NCI-H524 (cell line): ENCODE measurements around the gene COQ9.
A peak's percentile ranks its signal among the peaks of the same experiment; 100 is the strongest.
"Not testable (repeated sequence)": the region's sequence is repeated elsewhere in the genome, so short reads cannot be mapped to it uniquely, and the experiment has no call there.

Source experiments
- DNase-seq, 2 experiments: peaks; one replicate each; lab custom pipeline; 2025; lab: John Stamatoyannopoulos, UW

COQ9 gene

DNA sequence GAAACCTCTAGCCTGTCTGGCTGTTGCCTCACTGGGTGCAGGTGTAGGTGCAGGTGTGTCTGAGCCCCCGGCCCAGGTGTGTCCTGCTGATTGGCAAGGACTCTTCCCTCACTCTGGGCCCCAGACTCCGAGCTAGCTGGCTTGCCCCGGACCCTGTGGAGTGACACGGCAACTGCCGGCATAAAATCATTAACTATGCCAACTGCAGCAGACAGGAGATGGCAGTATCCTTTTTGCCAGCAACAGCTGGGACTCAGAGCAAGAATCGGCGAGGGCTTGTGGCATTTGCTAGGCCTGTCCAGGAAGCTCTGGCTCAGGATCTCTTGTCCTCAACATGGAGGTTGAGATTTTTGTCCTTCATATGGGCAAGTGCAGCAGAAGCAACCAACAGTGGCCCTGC lies 20.9 kb upstream of the COQ9 start:
- DNase-seq: no peak

DNA sequence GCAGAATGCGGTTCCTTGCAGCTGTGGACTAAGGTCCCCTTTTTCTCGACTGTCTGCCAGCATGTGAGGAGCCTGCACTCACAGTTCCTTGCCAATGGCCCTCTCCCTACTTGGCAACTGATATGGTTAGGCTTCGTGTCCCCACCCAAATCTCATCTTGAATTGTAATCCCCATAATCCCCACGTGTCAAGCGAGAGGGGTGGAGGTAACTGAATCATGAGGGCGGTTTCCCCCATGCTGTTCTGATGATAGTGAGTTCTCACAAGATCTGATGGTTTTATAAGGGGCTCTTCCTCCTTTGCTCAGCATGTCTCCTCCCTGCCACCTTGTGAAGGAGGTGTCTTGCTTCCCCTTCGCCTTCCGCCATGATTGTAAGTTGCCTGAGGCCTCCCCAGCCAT lies 20.0 kb upstream of the COQ9 start:
- DNase-seq: peak in 1 of 2 experiments; percentile 17

DNA sequence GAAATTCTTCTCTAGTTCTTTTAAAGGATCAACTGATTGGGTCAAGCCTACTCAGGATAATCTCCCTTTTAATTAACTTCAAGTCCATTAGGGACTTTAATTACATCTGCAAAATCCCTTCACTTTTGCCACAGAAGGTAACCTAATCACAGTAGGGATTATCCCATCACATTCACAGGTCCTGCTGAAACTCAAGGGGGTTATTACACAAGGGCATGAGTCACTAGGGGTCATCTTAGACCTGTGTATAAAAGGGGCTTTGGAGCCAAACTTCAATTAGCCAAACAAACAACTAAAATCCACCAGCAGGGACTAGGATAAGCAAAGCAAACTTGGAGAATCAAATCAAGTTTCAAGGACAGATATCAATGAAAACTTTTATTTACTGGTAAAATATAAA lies 19.5 kb upstream of the COQ9 start:
- peak; percentile 62 to 68 for DNase-seq

DNA sequence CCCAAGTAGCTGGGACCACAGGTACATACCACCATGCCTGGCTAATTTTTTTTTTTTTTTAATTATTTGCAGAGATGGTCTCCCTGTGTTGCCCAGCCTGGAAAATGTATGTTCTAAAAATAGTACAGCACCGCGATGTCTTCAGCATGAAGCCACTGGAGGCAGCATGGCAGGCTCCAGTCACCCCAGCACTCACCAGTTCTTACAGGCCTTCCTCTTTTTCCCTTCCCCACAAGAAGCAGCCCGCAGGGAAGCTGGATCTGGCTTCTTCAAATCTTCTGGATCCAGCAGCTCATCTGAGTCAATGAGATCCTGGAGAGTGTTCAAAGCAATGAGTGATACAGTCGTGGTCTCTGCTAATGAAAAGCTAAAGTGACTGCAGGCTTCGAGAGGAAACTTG lies 16.3 kb upstream of the COQ9 start:
- no peak for DNase-seq

DNA sequence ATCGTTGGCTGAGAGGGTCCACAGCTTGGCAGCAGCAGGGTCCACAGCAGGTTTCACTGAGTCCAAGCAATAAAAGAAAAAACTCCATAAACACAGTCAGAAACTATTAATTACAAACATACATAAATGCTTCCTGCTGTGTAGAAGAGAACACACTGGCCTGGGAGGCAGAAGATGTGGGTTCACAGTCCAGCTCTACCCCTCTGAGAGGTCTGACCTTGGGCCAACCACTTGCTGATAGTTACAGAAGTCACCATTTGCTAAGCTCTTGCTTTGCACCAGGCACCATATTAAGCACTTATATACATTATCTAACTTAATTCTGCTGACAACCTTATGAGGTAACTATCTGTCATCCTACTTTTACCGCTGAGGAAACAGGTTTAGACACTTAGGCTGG lies 14.8 kb upstream of the COQ9 start:
- DNase-seq: no peak

DNA sequence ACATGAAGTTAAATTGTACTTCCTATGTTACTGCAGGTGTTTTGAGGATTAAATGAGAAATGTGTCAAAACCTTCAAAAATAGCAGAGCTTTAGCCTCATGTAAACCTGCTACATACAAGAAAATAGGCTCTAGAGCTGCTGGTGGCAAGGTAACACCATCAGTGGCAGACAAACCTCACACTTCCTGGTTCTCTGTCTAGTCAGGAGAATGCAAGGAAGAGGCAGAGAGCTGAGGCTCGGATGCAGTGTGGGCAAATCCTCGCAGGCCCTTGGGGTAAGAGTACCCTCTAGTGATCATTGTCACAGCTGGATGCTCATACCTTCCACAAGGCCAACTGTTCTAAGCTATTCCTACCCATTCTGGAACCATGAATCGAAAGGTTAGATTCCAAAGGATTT lies 14.3 kb upstream of the COQ9 start:
- DNase-seq: no peak

DNA sequence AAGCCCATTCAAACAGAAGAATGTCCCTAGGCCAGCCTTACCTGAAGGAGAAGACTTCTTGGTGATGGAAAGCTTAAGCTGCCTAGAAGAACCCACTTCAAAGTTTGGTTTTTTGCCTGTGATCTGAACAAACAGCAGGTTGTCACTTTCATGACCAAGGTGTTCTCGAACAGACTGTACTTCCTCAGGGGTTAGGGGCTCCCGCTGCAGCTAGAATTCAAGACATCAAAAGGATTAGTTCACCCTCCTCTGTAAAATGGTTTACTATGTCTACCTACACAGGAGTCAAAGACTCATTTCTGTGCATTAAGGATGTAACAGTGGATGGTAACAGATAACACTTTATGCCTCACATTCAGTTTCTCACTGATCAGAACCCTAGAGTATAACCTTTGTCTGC lies 13.3 kb upstream of the COQ9 start:
- DNase-seq: no peak

DNA sequence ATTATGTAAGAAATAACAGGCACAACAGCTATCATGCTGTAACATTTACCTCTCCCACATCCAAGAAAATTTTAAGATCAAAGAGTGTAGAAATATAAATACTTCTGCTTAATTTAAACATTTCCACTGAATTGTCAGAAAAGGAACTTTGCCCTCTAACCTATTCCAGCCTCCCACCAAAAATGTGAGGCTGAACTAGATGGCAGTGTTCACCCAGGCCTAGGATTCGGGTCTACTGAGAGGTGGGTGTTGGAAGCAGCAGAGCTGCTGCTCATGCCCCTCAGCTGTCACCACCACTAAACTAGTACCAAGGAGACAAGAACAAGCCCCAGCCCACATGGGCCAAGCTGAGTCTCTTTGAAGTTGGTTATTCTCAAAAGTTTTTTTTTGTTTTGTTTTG lies 11.4 kb upstream of the COQ9 start:
- no peak for DNase-seq

DNA sequence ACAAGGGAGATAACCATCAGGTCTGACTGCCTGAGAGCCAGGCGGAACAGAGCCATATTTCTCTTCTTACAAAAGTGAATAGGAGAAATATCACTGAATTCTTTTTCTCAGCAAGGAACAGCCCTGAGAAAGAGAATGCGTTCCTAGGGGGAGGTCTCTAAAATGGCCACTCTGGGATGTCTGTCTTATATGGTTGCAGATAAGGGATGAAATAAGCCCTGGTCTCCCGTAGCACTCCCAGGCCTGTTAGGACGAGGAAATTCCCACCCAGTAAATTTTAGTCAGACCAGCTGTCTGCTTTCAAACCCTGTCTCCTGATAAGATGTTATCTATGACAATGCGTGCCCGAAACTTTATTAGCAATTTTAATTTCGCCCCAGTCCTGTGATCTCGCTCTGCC lies 7.3 kb upstream of the COQ9 start:
- not testable (repeated sequence) for DNase-seq

DNA sequence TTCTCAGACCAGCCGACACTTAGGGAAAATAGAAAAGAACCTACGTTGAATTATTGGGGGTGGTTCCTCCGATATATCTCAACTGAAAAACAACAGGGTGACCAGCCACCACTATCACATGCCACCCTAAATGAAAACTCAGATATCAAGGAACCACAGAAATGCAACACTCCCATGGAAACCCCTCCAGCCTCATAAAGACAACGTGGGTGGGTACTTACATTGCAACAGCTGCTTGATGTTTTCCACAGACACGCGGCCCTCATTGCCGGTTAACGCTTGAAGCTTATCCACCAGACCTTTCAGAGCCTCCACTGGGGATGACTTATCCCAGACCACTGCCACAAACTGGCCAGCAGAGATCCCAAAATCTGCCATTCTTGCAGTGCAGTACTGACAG lies 6.7 kb upstream of the COQ9 start:
- DNase-seq: not testable (repeated sequence)

DNA sequence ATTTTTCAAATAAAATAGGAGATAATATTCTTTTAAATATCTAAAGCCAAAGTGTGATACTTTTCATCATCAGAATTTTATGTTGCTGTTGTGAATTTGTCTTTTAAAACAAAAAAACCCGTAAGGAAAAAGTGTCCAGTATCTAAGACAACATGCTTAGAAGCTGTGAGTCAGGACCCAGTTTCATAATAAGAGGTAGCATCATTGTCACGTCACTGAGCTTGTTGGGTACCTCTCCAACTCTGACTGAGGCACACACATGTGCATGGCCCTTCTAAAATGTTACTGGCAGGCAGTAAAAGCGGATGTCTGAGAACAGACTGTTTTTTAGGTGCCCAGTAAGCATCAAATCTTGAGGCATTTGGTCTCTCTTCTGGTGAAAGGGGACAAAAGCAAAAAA lies 2.6 kb upstream of the COQ9 start:
- DNase-seq: no peak

DNA sequence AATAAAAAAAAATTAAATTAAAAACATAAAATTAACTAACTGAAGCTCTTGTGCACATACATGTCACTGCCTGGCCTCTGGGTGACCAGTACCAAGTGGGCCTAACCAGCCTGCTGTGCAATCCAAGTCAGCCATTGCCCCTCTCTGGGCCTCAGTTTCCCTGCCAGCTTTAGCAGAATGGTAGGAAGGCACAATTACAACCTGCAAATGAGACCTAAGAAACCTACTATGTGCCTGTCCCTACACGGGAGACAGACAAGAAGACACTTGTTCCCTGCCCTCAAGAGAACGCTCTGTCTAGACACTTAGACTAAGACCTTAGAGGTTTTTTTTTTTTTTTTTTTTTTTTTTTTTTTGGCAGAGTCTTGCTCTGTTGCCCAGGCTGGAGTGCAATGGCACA lies 1.8 kb upstream of the COQ9 start:
- DNase-seq: no peak

DNA sequence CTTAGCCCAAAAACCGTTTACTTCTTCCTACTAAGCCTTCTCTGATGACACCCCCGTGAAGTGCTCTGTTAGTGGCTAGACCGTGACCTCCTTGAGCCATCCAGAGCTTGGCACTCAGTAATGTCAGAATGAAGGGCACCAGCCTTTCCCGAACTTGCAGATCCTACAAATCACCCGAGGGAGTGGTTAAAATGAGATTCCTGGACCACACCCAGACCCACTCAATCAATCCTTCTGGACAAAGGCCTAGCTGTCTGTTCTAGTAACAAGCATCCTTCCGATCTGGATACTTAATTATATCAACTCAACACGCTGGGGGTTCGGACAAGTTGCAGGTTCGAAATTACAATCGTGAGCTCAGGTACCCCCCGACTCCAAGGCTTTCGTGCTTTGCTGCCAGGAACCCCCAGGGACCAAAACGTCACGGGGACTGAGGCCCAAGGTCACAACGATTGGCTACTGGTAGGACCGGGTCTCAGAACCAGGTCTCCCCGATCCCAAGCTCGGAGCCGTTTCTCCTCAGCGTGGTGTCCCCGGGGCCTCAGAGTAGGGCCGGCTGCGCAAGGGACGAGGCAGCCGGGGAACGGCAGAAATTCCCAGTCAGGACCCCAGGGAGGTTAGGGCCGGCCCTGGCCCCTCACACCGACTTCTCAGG lies 621 bp upstream of the COQ9 start:
- DNase-seq: peak in 1 of 2 experiments; percentile 37

DNA sequence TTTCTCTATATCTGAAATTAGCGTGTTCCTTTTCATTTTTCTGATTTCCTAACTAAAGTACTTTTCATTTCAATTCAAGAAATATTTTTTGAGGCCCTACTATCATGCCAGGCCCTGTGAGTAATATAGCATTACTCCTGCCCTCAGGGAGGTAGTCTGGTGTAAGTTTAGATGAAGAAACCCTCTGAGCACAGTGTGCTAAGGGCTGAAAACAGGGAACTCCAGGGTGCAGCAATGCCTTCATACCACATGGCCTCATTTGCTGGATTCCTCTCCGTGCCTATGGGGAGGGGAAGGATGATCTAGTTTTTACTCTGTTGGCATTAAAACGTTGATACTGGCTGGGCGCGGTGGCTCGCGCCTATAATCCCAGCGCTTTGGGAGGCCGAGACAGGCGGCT lies 4.7 kb downstream of the COQ9 start:
- no peak for DNase-seq

DNA sequence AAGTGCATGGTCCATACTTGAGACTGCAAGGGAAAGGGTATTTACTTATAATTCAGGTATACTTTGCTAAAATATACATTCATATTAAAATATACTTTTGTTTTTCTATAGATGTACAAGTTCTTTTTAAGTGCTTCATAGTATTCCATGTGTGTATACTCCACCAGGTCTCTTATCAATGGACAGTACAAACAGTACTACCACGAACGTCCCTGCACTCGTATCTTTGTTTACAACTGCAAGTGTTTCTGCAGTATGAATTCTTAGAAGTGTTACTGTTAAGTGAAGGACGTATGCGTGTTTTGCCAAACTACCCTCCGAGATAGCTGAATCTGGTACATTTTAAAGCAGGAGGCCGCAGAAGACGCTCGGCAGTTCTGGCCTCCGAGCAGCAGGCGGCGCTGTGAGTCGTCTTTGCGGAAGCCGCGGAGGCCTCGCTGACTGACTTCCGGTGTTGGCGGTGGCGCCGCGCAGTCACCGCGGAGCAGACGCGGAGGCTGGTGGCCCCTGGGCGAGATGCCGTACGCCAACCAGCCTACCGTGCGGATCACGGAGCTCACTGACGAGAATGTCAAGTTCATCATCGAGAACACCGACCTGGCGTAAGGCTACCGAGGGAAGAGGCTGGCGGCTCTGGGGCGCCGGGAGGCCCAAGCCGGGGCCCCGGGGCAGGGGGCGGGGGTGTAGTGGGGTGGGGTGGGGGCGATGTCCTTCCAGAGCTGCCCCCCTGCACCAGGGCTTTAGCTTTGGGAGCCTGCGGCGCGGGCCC lies 15.1 kb downstream of the COQ9 start, which contains the start of gene POLR2C:
TSS of gene POLR2C (plus strand) at position 471 of the 769 bp plus-strand sequence. CDS start at position 517, 46 bp downstream.
- DNase-seq: peak; percentile 69 to 84

DNA sequence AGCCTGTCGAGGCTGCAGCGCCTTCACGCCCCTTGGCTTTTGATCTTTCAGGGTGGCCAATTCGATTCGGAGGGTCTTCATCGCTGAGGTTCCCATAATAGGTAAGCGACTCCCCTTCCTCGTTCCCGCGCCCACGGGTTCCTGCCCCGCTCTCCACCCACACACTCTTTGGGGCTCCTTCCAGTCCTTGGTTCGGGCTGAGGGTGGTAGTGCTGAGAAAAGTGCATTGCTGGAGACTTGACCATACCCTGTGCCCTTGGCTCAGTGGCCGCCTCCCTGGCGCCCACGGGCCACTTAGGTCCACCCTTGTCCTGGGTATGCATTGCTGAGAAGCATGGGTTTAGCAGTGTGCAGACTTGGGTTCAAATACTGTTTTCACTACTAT lies 15.7 kb downstream of the COQ9 start:
- DNase-seq: no peak

DNA sequence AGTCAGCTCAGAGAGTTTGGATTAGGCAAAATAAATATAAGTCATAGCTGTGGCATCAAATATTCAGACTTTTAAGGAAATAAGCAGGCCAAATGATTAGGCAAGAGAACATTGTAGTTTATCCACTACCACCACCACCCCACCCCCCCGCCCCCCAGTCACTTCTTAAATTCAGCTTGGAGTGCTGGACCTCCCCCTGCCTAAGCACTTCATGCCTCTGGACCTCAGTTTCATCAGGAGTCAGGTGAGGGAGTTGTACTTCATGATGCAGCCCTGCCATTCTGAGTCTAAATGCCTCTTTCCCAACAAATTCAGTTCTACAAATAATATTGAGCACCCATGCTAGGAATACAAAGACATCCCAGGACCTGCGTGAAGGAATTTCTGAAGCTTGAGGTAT lies 17.2 kb downstream of the COQ9 start:
- no peak for DNase-seq

DNA sequence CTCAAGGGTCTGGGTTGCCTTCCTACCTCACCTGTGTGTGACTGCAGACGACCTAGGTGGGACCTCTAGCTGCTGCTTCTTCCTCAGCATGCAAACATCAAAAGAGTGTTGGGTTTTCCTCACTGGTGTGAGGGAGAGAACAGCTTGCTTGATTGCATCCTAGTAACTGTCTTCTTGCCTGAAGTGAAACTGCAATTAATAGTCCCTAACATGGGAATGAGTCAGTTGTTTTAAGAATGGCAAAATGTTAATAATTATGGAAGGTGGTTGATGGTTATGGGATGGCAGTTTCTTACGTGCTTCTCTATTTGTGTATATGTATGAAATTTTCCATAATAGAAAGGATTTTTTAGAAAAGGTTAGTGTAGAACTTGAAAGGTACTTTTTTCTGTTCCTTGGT lies 21.1 kb downstream of the COQ9 start:
- no peak for DNase-seq

DNA sequence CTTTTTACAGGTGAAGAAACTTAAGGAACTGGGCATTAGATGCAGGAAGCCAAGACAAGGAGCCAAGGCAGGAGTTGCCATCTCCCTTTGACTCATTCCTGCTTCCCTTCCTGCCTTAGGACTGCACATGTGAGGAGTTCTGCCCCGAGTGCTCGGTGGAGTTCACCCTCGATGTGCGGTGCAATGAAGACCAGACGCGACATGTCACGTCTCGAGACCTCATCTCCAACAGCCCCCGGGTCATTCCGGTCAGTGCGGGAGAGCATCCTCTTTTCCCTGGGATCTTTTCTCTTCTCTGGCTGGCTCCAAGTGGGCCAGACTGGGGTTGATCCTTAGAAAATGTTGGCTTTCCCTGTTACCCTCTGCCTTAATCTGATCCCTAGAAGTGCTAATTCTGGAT lies 21.8 kb downstream of the COQ9 start:
- DNase-seq: no peak

DNA sequence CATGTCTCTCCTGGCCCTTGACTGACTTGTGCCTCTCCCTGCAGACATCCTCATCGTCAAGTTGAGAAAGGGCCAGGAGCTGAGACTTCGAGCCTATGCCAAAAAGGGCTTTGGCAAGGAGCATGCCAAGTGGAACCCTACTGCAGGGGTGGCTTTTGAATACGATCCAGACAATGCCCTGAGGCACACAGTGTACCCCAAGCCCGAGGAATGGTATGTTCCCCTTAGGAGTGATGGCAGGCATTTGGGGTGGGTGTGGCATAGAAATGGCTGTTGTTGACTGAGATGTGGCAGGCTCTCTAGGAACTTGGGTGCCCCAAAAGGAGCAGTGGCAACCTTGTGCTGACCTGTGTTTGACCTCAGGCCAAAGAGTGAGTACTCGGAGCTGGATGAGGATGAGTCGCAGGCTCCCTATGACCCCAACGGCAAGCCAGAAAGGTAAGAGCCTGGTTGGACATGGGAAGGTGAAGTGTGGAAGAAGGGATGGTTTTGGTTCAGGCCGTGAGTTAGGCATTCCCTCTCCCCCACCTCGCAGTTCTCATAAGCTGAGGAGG lies 22.7 kb downstream of the COQ9 start:
- DNase-seq: no peak

DNA sequence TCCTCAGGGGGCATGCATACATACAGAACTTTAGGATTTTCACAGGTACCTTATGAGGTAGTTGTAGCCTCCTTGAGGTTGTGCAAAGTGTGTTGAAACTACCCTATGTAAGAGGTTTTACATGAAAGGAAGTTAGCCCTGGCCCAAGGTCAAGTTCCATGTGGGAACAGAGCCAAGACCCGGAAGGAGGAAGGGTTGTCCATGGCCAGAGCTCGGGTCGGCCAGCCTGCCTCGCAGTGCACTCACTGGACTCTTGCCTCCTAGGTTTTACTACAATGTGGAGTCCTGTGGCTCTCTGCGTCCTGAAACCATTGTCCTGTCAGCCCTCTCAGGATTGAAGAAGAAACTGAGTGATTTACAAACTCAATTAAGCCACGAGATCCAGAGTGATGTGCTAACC lies 23.4 kb downstream of the COQ9 start:
- no peak for DNase-seq

DNA sequence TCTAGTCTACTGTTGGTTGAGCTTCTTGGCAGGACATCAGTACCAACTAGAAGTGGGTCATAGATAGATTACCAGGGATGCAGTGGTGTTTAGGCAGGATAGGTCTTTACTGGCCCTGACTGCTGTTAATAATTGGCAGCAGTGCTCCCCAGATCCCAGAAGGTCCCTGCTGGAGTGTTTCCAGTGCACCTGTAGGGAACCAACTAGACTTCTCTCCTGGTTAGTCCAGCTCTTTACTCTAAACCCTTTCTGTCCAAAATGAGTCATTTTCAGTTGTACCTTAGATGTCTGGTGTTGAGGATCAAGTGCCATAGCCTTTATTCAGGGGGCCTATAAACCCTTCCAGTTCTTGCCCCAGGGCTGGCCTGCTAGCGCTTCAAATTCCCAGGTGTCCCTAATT lies 23.9 kb downstream of the COQ9 start:
- DNase-seq: no peak

DNA sequence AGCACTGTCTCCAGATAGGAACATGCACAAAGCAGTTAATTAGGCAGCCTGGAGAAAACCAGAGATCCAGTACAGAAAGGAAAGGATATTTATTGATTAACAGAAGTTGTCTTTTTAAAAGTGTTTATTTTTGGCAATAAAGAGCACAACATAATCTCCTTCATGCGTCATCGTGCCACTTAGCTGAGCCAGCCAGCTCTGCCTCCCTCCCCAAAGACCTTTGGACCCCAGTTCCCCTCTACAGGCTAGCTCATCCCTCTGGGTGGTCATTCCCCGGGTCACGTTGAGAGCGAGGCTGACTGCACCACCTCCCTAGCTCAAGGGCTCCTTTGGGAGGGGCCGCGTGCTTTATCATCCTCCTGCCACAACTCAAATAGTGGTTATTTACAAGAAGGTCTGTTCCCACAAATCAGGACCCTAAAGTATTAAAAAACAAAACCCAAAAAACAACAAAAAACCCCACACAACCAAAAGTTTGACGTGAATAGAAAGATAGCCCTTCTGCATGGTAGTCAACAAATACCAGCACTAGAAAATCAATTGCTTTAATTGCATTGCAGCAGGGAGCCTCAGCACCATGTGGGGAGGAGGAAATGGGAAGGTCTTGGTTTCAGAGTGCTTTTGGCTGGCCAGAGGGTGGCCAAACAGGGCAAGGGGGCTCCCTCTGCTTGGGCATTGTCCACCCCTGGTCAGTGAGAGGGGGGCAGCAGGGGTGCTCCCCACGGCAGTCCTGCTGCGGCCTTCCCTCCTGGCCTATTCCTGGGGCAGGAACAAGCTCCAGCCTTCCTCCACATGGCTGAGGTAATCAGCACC lies 24.8 kb downstream of the COQ9 start:
- no peak for DNase-seq
